Common myeloid progenitor, CD34-positive (primary cell): ENCODE measurements around the gene RIGI.

Experiments used
- CTCF ChIA-PET: fragments of 350-600 bp; sonication (Branson Sonifier 250); formaldehyde crosslinking; loops from one replicate; lab custom pipeline; 2021; ENCODE audit warnings: antibody characterized with exemption; lab: Charles Lee
- POLR2A ChIA-PET: fragments of 350-600 bp; sonication (Branson Sonifier 250); formaldehyde crosslinking; loops from one replicate; lab custom pipeline; 2021; ENCODE audit warnings: antibody characterized with exemption; lab: Charles Lee
- DNase-seq, 3 donors: peaks; one replicate each; pipeline versions ENCODE4 v3.0.0 to v3.0.0-alpha.2; 2013
- H3K27ac ChIP-seq, 2 experiments: 1 replicate in 1 of 2; 2 replicates in 1 of 2; pipeline ENCODE4 v1.7.0; 2013; ENCODE audit warnings: inconsistent platforms in 2 of 2, low read length in 2 of 2, mild to moderate bottlenecking in 2 of 2, low read depth in 1 of 2, moderate library complexity in 1 of 2; ENCODE audit not compliant: severe bottlenecking in 2 of 2, insufficient read depth in 1 of 2, poor library complexity in 1 of 2
- H3K27me3 ChIP-seq, 5 experiments: replicated peaks in 2 of 5; 1 replicate in 3 of 5; 2 replicates in 2 of 5; pipeline versions ENCODE4 v1.6.1 to v1.7.0; 2013; ENCODE audit warnings: low read length in 4 of 5, mild to moderate bottlenecking in 2 of 5, moderate library complexity in 2 of 5, inconsistent platforms in 1 of 5; ENCODE audit not compliant: insufficient read depth in 5 of 5, control insufficient read depth in 4 of 5
- H3K36me3 ChIP-seq, 4 experiments: 1 replicate in 2 of 4; 2 replicates in 2 of 4; pipeline versions ENCODE4 v1.6.1 to v1.7.0; 2013; ENCODE audit warnings: low read length in 3 of 4, control low read depth in 1 of 4, mild to moderate bottlenecking in 1 of 4; ENCODE audit not compliant: control insufficient read depth in 4 of 4, insufficient read depth in 4 of 4
- H3K4me1 ChIP-seq, 4 experiments: 1 replicate in 3 of 4; 2 replicates in 1 of 4; pipeline versions ENCODE4 v1.6.1 to v1.7.1; 2013; ENCODE audit warnings: low read length in 3 of 4, mild to moderate bottlenecking in 3 of 4, control low read depth in 1 of 4, inconsistent platforms in 1 of 4, moderate library complexity in 1 of 4; ENCODE audit not compliant: control insufficient read depth in 4 of 4, insufficient read depth in 4 of 4; ENCODE audit errors: control extremely low read depth in 1 of 4
- H3K4me3 ChIP-seq, 7 experiments: 1 replicate in 4 of 7; 2 replicates in 3 of 7; pipeline versions ENCODE4 v1.5.1 to v1.7.0; 2013; ENCODE audit warnings: mild to moderate bottlenecking in 7 of 7, low read length in 6 of 7, moderate library complexity in 6 of 7, inconsistent platforms in 2 of 7, low read depth in 2 of 7, control low read depth in 1 of 7; ENCODE audit not compliant: insufficient read depth in 4 of 7, control insufficient read depth in 1 of 7; ENCODE audit errors: extremely low read depth in 1 of 7
- H3K9me3 ChIP-seq, 5 experiments: 1 replicate in 4 of 5; 2 replicates in 1 of 5; pipeline versions ENCODE4 v1.6.1 to v1.7.1; 2013; ENCODE audit warnings: low read length in 4 of 5, mild to moderate bottlenecking in 2 of 5, inconsistent platforms in 1 of 5, low read depth in 1 of 5, moderate library complexity in 1 of 5; ENCODE audit not compliant: control insufficient read depth in 4 of 5, insufficient read depth in 2 of 5; ENCODE audit errors: control extremely low read depth in 1 of 5
- WGBS: methylation state at CpG from one replicate; pipeline ENCODE4 v1.1.5; 2013; ENCODE audit not compliant: insufficient coverage; 5-methylcytosine and 5-hydroxymethylcytosine counted together

Gene RIGI

DNA sequence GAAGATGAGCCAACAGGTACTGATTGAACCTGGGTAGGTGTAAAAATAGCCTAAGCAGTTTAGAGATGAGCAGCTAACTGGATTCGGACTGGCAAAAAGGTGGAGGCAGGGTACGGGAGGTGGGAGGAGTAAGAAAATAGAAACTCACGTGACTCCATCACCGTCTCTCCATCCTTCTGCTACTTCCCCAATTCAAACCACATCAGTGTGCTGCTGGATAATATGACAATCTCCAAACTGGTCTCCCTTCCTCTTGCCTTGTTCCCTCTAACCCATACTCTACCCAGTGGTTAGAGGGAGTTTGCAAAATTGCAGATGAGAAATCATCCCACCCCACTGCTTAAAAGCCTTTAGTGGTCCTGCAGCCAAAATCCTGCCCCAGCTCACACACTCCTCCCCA is 42.7 kb downstream of the RIGI start:
- H3K36me3 ChIP-seq: peaks cover 20 to 65% (median 39%) of the 10 kb centered on the region in 4 experiments
- ChIA-PET CTCF (interaction anchor here (1.0 to 1.4 kb wide), 3 partner anchors 14 to 89 kb away, joined by 3 read pairs; no protein-coding TSS in a partner anchor), POLR2A (no interaction called here)
- no peaks in the 10 kb centered on the region for H3K4me1 ChIP-seq
- no peak overlapping the region for H3K4me3 ChIP-seq
- peak in 1 of 3 donors; percentile 6 for DNase-seq
- WGBS: no CpG with 5 or more reads among the region's 4 CpGs
- H3K27me3 ChIP-seq: no peaks in the 10 kb centered on the region
- H3K9me3 ChIP-seq: no peaks in the 10 kb centered on the region
- H3K27ac ChIP-seq: no peak overlapping the region
